ENCODE results near the gene STK38L.

GRCh38 chr12:27309995-27310315 is 65.9 kb downstream of the STK38L start:
- TF ChIP-seq SIN3A (IDR thresholded peaks at IDR 0.05; ENCODE audit: borderline replicate concordance, insufficient read depth, low read depth, low read length) (no peak), POLR2AphosphoS5 (IDR thresholded peaks at IDR 0.05; ENCODE audit: low read depth, low read length) (no peak)
- TF ChIP-seq, protein P1, sequence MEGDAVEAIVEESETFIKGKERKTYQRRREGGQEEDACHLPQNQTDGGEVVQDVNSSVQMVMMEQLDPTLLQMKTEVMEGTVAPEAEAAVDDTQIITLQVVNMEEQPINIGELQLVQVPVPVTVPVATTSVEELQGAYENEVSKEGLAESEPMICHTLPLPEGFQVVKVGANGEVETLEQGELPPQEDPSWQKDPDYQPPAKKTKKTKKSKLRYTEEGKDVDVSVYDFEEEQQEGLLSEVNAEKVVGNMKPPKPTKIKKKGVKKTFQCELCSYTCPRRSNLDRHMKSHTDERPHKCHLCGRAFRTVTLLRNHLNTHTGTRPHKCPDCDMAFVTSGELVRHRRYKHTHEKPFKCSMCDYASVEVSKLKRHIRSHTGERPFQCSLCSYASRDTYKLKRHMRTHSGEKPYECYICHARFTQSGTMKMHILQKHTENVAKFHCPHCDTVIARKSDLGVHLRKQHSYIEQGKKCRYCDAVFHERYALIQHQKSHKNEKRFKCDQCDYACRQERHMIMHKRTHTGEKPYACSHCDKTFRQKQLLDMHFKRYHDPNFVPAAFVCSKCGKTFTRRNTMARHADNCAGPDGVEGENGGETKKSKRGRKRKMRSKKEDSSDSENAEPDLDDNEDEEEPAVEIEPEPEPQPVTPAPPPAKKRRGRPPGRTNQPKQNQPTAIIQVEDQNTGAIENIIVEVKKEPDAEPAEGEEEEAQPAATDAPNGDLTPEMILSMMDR (IDR thresholded peaks at IDR 0.05), result no peak
